Psoas muscle (tissue), 8 donors: Measurements from ENCODE around the gene STAT1. TPM values are rescaled to one million over a fixed set of nuclear protein-coding genes. Genes with fewer than 3 reads are reported as not detected.
"Not testable (repeated sequence)": the region's sequence is repeated elsewhere in the genome, so short reads cannot be mapped to it uniquely, and the experiment has no call there.

Experiments used
- ATAC-seq, 4 donors: fragments of 200-7000 bp; cut with Tn5 transposase; one replicate each; pipeline ENCODE4 v1.9.1; 2020; ENCODE audit warnings: moderate library complexity in 3 of 4, mild to moderate bottlenecking in 2 of 4
- DNase-seq, 2 donors: peaks; one replicate each; pipeline ENCODE4 v3.0.0-alpha.2; 2020
- H3K27ac ChIP-seq: fragments of 200-600 bp; one replicate; pipeline ENCODE4 v1.8.0; 2022
- H3K27me3 ChIP-seq, 3 donors: fragments of 200-600 bp in 1 of 3; one replicate each; pipeline versions ENCODE4 v1.6.1 to v1.8.0; 2013 to 2022; ENCODE audit warnings: low read length in 2 of 3, mild to moderate bottlenecking in 2 of 3, moderate library complexity in 1 of 3; ENCODE audit not compliant: insufficient read depth in 3 of 3
- H3K36me3 ChIP-seq, 2 donors: fragments of 200-600 bp in 1 of 2; one replicate each; pipeline versions ENCODE4 v1.6.1 to v1.8.0; 2013 to 2022; ENCODE audit warnings: low read depth in 1 of 2, mild to moderate bottlenecking in 1 of 2, moderate library complexity in 1 of 2; ENCODE audit not compliant: insufficient read depth in 1 of 2
- H3K4me1 ChIP-seq: fragments of 200-600 bp; one replicate; pipeline ENCODE4 v1.8.0; 2022
- H3K4me3 ChIP-seq: fragments of 200-600 bp; one replicate; pipeline ENCODE4 v1.8.0; 2022; ENCODE audit warnings: mild to moderate bottlenecking
- H3K9me3 ChIP-seq: fragments of 200-600 bp; one replicate; pipeline ENCODE4 v1.8.0; 2022
- WGBS, 3 donors: extraction: QIAGEN DNeasy Blood & Tissue Kit; methylation state at CpG; one replicate each; pipeline versions ENCODE4 v1.1.6 to v1.1.7; 2013; 5-methylcytosine and 5-hydroxymethylcytosine counted together
- intact Hi-C, 2 donors: fragments of 100-400 bp; cut with DNase I; formaldehyde crosslinking; loops; one replicate each; pipeline versions ENCODE4 v1.11.0 to v1.14.2; 2022
- polyA plus RNA-seq, 3 donors: library from polyadenylated mRNA; stranded (reverse); fragments of 200-250 nt; gene quantifications; one replicate each; pipeline ENCODE4 v1.2.3, GENCODE V29; 2013
- total RNA-seq, 4 donors: library from RNA; stranded (reverse); fragmentation: NEBNext Ultra II Directional in 2 of 4; extraction: Animal tissue kit (Norgen Biotek cat#: 25700) in 2 of 4; gene quantifications; one replicate each; pipeline versions ENCODE4 v1.2.1 to v1.2.4, GENCODE V29; 2021 to 2023
- TF ChIP-seq, protein P1 (sequence below): fragments of 200-600 bp; IDR thresholded peaks from one replicate; pipeline ENCODE4 v1.8.0; 2022; ENCODE audit warnings: antibody characterized with exemption
- donor health status: healthy with polysubstance abuse.
- donor health status: DM: no; HTN: no; CAD: no; lungs with moderate emphysema.
- donor health status: Bipolar disorder and iron deficiency.
- donor health status: healthy.
- donor health status: DM: yes; HTN: yes; CAD: no.
- donor health status: DM: no; HTN: no; CAD: no.
- donor health status: DM: no; HTN: no; CAD: no.
- donor health status: DM: yes; HTN: yes; CAD: no.

STAT1 gene
- total and polyA plus RNA-seq, 7 donors, result 14.2 to 49.0 (median 33.2) TPM

GRCh38 chr2:190996947-190997346, 17.0 kb downstream of the STAT1 start:
- H3K9me3 ChIP-seq, result no peaks in the 10 kb centered on the region
- H3K36me3 ChIP-seq, result peaks cover 34 to 100% of the 10 kb centered on the region in 2 donors
- ATAC-seq (peak in 1 of 4 donors; percentile 40), DNase-seq (no peak)
- no peaks in the 10 kb centered on the region for H3K27me3 ChIP-seq
- TF ChIP-seq, protein P1, sequence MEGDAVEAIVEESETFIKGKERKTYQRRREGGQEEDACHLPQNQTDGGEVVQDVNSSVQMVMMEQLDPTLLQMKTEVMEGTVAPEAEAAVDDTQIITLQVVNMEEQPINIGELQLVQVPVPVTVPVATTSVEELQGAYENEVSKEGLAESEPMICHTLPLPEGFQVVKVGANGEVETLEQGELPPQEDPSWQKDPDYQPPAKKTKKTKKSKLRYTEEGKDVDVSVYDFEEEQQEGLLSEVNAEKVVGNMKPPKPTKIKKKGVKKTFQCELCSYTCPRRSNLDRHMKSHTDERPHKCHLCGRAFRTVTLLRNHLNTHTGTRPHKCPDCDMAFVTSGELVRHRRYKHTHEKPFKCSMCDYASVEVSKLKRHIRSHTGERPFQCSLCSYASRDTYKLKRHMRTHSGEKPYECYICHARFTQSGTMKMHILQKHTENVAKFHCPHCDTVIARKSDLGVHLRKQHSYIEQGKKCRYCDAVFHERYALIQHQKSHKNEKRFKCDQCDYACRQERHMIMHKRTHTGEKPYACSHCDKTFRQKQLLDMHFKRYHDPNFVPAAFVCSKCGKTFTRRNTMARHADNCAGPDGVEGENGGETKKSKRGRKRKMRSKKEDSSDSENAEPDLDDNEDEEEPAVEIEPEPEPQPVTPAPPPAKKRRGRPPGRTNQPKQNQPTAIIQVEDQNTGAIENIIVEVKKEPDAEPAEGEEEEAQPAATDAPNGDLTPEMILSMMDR, result no peak
- intact Hi-C loops, result no loop called here
- WGBS, 3 donors, result 80 to 89% (median 85%) methylated on average over 5 of the region's 5 CpGs
- no peak overlapping the region for H3K27ac ChIP-seq
- no peaks in the 10 kb centered on the region for H3K4me1 ChIP-seq
- H3K4me3 ChIP-seq, result no peak overlapping the region

DNA sequence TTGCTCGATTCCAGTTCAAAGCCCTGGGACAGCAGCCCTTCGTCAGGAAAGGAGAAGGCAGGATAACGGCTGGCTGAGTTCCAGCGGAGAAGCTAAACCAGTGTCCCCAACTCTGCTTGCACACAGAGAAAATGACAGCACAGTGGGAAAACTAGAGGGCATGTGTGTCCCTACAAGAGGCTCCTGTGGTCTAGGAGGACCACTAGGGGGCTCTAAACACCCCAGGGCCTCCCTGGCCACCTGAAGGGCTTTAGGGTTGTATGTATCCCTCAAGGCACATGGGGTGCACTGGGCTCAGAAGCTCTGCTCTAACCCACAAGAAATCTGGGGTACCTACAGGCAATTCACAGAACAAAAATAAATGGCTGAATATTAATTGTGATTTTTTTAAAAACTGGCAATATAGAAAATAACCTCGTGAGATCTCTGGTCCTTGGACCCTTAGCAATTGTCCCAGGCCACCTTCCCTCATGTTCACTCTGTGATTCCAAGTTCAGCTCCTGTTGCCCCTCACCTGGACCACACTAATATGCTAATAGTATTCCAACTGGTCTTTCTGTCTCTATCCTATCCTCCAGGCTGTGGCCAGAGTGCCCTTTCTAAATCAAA, 17.5 kb downstream of the STAT1 start:
- Histone ChIP-seq H3K4me3 (no peak overlapping the region), H3K27ac (no peak overlapping the region), H3K4me1 (no peaks in the 10 kb centered on the region), H3K36me3 (peaks cover 34 to 100% of the 10 kb centered on the region in 2 donors), H3K27me3 (no peaks in the 10 kb centered on the region), H3K9me3 (no peaks in the 10 kb centered on the region)
- ATAC-seq, result peak in 3 of 4 donors; percentile 54 to 69 (median 64)
- intact Hi-C loops, result no loop called here
- WGBS, 3 donors, result 88 to 95% (median 89%) methylated on average over 5 of the region's 5 CpGs
- DNase-seq, result no peak
- TF ChIP-seq, protein P1, result peak; percentile 45

DNA sequence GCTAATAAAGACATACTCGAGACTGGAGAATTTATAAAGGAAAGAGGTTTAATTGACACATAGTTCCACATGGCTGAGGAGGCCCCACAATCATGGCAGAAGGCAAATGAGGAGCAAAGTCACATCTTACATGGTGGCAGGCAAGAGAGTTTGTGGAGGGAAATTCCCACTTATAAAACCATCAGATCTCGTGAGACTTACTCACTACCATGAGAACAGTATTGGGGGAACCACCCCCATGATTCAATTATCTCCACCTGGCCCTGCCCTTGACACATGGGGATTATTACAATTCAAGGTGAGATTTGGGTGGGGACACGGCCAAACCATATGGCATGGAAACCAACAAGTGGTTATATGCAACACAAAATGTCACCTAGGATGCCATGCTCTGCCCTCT, 18.7 kb downstream of the STAT1 start:
- H3K9me3 ChIP-seq, ATAC-seq, H3K4me1 ChIP-seq, H3K27ac ChIP-seq, H3K4me3 ChIP-seq, intact Hi-C loops, DNase-seq, H3K27me3 ChIP-seq: not testable (repeated sequence)
- 81 to 93% (median 89%) methylated on average over 3 of the region's 3 CpGs for WGBS, 3 donors
- H3K36me3 ChIP-seq, result peaks cover 33 to 100% of the 10 kb centered on the region in 2 donors

GRCh38 chr2:190994148-190994547, 19.8 kb downstream of the STAT1 start:
- ATAC-seq (no peak), DNase-seq (no peak)
- TF ChIP-seq, protein P1, result no peak
- no peaks in the 10 kb centered on the region for H3K27me3 ChIP-seq
- H3K36me3 ChIP-seq, result peaks cover 27 to 100% of the 10 kb centered on the region in 2 donors
- intact Hi-C loops, result loop anchor here in 1 of 2 donors (5.0 kb wide), 1 partner anchor 67 kb away; no protein-coding TSS in a partner anchor
- H3K27ac ChIP-seq, result no peak overlapping the region
- no peak overlapping the region for H3K4me3 ChIP-seq
- H3K4me1 ChIP-seq, result no peaks in the 10 kb centered on the region
- WGBS, 3 donors, result 94 to 97% (median 97%) methylated on average over 7 of the region's 7 CpGs
- no peaks in the 10 kb centered on the region for H3K9me3 ChIP-seq

- Histone ChIP-seq H3K27me3 (no peaks in the 10 kb centered on the region), H3K4me3 (no peak overlapping the region), H3K27ac (no peak overlapping the region), H3K36me3 (peaks cover 27 to 100% of the 10 kb centered on the region in 2 donors), H3K9me3 (no peaks in the 10 kb centered on the region), H3K4me1 (no peaks in the 10 kb centered on the region)
- 95 to 99% (median 95%) methylated on average over 6 of the region's 6 CpGs for WGBS, 3 donors
- ATAC-seq (no peak), DNase-seq (no peak)
- intact Hi-C loops, result loop anchor here in 1 of 2 donors (5.0 kb wide), 1 partner anchor 66 kb away; no protein-coding TSS in a partner anchor
- TF ChIP-seq, protein P1, result no peak
Observed at GRCh38 chr2:190993292-190993643, 20.7 kb downstream of the STAT1 start.
